Mesendoderm (in vitro differentiated cells): ENCODE data around the gene TANK.

Experiments used
- DNase-seq: peaks from one replicate; pipeline ENCODE4 v3.0.0; 2013
- H2AK5ac ChIP-seq: 2 replicates; pipeline ENCODE4 v1.6.1; 2013; ENCODE audit warnings: low read length, inconsistent platforms
- H2BK120ac ChIP-seq: 2 replicates; pipeline ENCODE4 v1.6.1; 2013; ENCODE audit warnings: low read depth, mild to moderate bottlenecking, low read length, moderate library complexity, mixed read lengths
- H2BK15ac ChIP-seq: replicated peaks from 2 replicates; pipeline ENCODE4 v1.6.1; 2013; ENCODE audit warnings: low read depth, mild to moderate bottlenecking, moderate library complexity
- H2BK5ac ChIP-seq: 2 replicates; pipeline ENCODE4 v1.6.1; 2013; ENCODE audit warnings: low read length, inconsistent platforms
- H3K18ac ChIP-seq: 2 replicates; pipeline ENCODE4 v1.6.1; 2013; ENCODE audit warnings: mild to moderate bottlenecking, low read length, mixed read lengths
- H3K23ac ChIP-seq: one replicate; pipeline ENCODE4 v1.6.1; 2013; ENCODE audit warnings: low read length
- H3K27ac ChIP-seq: 2 replicates; pipeline ENCODE4 v1.5.1; 2013; ENCODE audit warnings: low read depth, mild to moderate bottlenecking, inconsistent platforms, low read length, moderate library complexity
- H3K27me3 ChIP-seq: 2 replicates; pipeline ENCODE4 v1.6.1; 2013; ENCODE audit warnings: low read length, control low read depth, mild to moderate bottlenecking, inconsistent platforms; ENCODE audit not compliant: insufficient read depth, poor library complexity
- H3K36me3 ChIP-seq: 2 replicates; pipeline ENCODE4 v1.6.1; 2013; ENCODE audit warnings: low read length, inconsistent platforms; ENCODE audit not compliant: control insufficient read depth, insufficient read depth
- H3K4ac ChIP-seq: one replicate; pipeline ENCODE4 v1.6.1; 2013; ENCODE audit warnings: low read depth, mild to moderate bottlenecking, low read length, moderate library complexity
- H3K4me1 ChIP-seq: 2 replicates; pipeline ENCODE4 v1.6.1; 2013; ENCODE audit warnings: low read depth, low read length, inconsistent platforms; ENCODE audit not compliant: control insufficient read depth
- H3K4me2 ChIP-seq: 2 replicates; pipeline ENCODE4 v1.6.1; 2013; ENCODE audit warnings: low read length
- H3K4me3 ChIP-seq: 2 replicates; pipeline ENCODE4 v1.5.1; 2013; ENCODE audit warnings: mild to moderate bottlenecking, low read length
- H3K56ac ChIP-seq: one replicate; pipeline ENCODE4 v1.6.1; 2013; ENCODE audit warnings: low read length
- H3K79me1 ChIP-seq: 2 replicates; pipeline ENCODE4 v1.6.1; 2013; ENCODE audit warnings: low read length, inconsistent platforms
- H3K79me2 ChIP-seq: 2 replicates; pipeline ENCODE4 v1.6.1; 2013; ENCODE audit warnings: mild to moderate bottlenecking, low read length; ENCODE audit not compliant: control insufficient read depth, insufficient read depth
- H3K9ac ChIP-seq: 2 replicates; pipeline ENCODE4 v1.6.1; 2013; ENCODE audit warnings: low read length, inconsistent platforms
- H4K5ac ChIP-seq: one replicate; pipeline ENCODE4 v1.6.1; 2013; ENCODE audit warnings: low read length
- H4K8ac ChIP-seq: one replicate; pipeline ENCODE4 v1.6.1; 2013; ENCODE audit warnings: low read depth, mild to moderate bottlenecking, control low read depth, low read length, moderate library complexity
- WGBS: extraction: QIAGEN DNeasy Blood & Tissue Kit; methylation state at CpG from one replicate; pipeline ENCODE4 v1.1.7; 2013; ENCODE audit warnings: low lambda C conversion rate, missing lambda C conversion rate; ENCODE audit not compliant: insufficient coverage; ENCODE audit errors: extremely low coverage; 5-methylcytosine and 5-hydroxymethylcytosine counted together

The TANK gene

DNA sequence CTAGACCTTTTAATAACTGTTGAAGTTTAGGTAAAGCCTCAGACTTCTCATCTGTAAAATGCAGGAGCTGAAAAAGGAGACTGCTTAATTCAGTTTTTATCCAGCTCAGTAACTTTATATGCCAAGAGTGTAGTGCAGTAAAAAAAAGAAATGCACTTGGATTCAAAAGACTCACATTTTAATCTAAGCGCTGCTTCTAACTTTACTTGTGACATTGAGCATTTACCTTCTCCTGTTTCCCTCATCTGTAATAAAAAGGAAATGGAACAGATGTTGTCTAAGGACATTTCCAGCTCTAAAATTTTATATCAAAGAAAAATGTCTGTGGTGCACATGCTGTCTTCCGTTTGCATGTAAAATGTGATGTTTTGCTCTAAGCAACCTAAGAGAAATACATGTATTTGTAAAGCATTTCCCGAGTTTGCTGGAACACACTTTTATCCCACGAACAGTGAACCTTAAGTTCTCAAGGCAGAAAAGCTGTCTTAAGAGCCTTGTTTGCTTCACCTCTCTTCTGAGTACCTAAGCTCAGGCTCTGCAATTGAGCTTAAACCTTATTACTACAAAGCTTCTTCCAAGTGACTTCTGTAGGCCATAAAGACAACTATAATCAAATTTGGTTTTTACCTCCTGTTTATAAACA is 24.2 kb upstream of the TANK start:
- Histone ChIP-seq H3K4me3 (no peak overlapping the region), H3K23ac (no peak overlapping the region), H3K27ac (no peak overlapping the region)

DNA sequence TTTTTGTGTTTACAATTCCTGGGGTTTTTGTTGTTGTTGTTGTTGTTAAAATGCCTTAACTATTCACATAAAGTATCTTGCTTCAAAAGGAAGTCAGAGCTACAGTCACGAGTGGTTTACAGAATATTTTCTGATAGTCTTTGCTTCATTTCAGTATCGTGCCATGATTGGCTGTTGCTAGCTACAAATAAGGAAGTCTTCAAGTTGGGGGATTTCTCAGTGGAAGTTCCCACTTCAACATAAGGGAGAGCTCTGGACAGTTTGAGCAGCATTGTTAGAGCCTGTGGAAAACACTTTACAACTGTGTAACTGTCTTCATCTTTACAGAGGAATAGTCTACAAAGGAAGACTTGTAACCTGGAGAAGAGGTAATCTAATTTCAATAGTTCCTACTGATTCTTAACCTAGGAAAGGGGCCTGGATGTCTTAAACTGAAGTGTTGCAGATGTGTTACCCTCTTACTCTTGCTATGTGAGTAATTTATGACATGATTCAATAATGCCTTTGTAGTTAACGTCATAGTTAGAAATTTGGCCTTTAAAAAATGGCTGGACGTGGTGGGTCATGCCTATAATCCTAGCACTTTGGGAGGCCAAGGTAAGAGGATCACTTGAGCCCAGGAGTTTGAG is 23.4 kb upstream of the TANK start:
- H3K27ac ChIP-seq = no peak overlapping the region

More for the DNA sequence above, 24.2 kb upstream of the TANK start:
- DNase-seq = no peak
- Histone ChIP-seq H2BK5ac (no peak overlapping the region), H2AK5ac (no peak overlapping the region), H3K4me1 (peaks cover 3% of the 10 kb centered on the region), H3K79me1 (no peaks in the 10 kb centered on the region), H3K79me2 (no peaks in the 10 kb centered on the region), H4K8ac (no peak overlapping the region), H3K56ac (no peak overlapping the region), H3K36me3 (no peaks in the 10 kb centered on the region), H3K4ac (no peak overlapping the region), H2BK120ac (peak overlapping the region; percentile 12), H3K27me3 (no peaks in the 10 kb centered on the region), H3K4me2 (no peak overlapping the region), H3K9ac (no peak overlapping the region), H3K18ac (no peak overlapping the region), H2BK15ac (no peak overlapping the region), H4K5ac (no peak overlapping the region)
- no CpG with 5 or more reads among the region's 4 CpGs for WGBS

DNA sequence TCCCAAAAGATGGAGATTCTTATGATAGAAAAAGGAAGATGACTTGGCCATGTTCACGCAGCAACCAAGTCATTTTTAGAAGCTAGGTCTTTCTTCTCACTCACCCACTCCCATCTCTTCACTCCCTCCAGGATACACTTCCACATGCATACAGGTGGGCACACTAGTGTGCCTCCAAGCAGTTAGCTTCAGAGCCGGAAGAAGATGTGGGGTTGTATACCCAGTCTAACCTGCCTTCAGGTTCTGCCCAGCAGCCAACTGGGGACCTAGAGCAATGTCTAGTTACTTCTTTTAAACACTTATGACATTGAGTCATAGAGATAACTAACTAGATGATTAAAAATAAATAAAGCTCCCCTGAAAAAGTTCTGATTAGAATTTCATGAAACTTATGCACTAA is 21.8 kb upstream of the TANK start:
- H2BK120ac ChIP-seq = no peak overlapping the region
- no peak overlapping the region for H3K4me2 ChIP-seq
- no peaks in the 10 kb centered on the region for H3K36me3 ChIP-seq
- no peak overlapping the region for H3K27ac ChIP-seq
- no CpG with 5 or more reads among the region's 2 CpGs for WGBS
- H3K9ac ChIP-seq = no peak overlapping the region
- no peak overlapping the region for H4K5ac ChIP-seq
- H3K56ac ChIP-seq = no peak overlapping the region
- H3K79me1 ChIP-seq = no peaks in the 10 kb centered on the region
- no peak overlapping the region for H2BK15ac ChIP-seq
- H3K27me3 ChIP-seq = no peaks in the 10 kb centered on the region
- H2BK5ac ChIP-seq = no peak overlapping the region
- no peak for DNase-seq
- no peak overlapping the region for H4K8ac ChIP-seq
- H3K4ac ChIP-seq = no peak overlapping the region
- no peak overlapping the region for H3K18ac ChIP-seq
- no peaks in the 10 kb centered on the region for H3K79me2 ChIP-seq
- peaks cover 3% of the 10 kb centered on the region for H3K4me1 ChIP-seq
- H2AK5ac ChIP-seq = no peak overlapping the region
- no peak overlapping the region for H3K23ac ChIP-seq
- no peak overlapping the region for H3K4me3 ChIP-seq

More for the DNA sequence above, 23.4 kb upstream of the TANK start:
- H2AK5ac ChIP-seq = no peak overlapping the region
- H3K9ac ChIP-seq = no peak overlapping the region
- H4K5ac ChIP-seq = no peak overlapping the region
- H3K4me3 ChIP-seq = no peak overlapping the region
- H3K56ac ChIP-seq = no peak overlapping the region
- no peak overlapping the region for H3K4ac ChIP-seq
- H3K79me2 ChIP-seq = no peaks in the 10 kb centered on the region
- H3K4me1 ChIP-seq = peaks cover 3% of the 10 kb centered on the region
- H3K23ac ChIP-seq = no peak overlapping the region
- H3K36me3 ChIP-seq = no peaks in the 10 kb centered on the region
- no peak overlapping the region for H3K4me2 ChIP-seq
- no peaks in the 10 kb centered on the region for H3K79me1 ChIP-seq
- H3K27me3 ChIP-seq = no peaks in the 10 kb centered on the region
- no peak for DNase-seq
- H2BK120ac ChIP-seq = no peak overlapping the region
- WGBS = no CpG with 5 or more reads among the region's 4 CpGs
- no peak overlapping the region for H2BK15ac ChIP-seq
- no peak overlapping the region for H3K18ac ChIP-seq
- no peak overlapping the region for H4K8ac ChIP-seq
- H2BK5ac ChIP-seq = no peak overlapping the region

DNA sequence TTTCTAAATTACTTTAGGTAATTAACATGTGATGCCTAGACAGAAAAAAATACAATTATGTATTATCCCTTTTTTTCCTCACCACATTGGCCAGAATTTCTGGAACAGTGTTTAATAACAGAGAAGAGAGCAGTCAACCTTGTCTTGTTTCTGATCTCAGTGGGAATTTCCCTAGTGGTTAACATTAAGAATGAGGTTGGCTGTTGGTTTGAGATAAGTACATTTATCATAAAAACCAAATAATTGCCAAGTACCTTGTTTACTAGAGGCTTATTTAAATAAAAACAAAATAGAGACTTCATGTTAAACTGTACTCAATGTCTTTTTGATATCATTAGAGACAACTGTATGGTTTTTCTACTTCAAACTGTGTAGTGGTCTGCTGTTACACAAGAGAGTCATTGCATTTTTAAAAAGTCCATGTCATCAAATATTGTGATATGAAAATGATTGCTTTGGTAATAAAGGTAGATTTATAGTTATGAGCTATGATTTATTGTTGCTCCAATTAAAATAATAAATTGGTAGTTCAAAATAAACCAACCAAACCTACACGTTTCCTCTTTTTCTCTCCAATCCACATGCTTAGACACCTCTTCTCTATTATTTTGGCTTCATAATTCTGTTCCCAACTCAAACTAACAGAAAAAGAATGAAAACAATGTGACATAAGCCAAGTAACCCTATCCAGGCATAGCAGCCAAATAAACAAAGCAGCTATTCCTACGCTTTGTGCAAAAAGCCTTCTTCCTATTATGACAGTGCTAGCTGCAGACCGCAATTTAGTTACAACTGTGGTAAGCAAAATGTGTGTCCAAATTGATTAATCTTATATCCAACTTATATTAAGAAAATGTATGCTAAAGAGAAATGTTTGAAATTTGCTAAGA is 20.9 kb upstream of the TANK start:
- Histone ChIP-seq H3K79me2 (no peaks in the 10 kb centered on the region), H3K27ac (no peak overlapping the region)

DNA sequence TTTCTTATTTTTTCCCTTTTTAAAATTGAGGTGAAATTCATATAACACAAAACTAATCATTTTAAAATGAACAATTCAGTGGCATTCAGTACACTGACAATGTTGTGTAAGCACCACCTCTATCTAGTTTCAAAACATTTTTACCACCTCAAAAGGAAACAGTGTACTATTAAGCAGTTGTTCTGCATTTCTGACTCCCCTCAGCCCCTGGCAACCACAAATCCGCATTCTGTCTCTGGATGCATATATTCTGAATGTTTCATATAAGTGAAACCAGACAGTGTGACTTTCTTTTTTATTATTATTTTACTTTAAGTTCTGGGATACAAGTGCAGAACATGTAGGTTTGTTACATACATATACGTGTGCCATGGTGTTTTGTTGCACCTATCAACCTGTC is 19.2 kb upstream of the TANK start:
- H3K18ac ChIP-seq = no peak overlapping the region
- WGBS = no CpG with 5 or more reads among the region's 2 CpGs
- no peaks in the 10 kb centered on the region for H3K36me3 ChIP-seq
- no peak overlapping the region for H2AK5ac ChIP-seq
- H3K9ac ChIP-seq = no peak overlapping the region
- H3K27ac ChIP-seq = no peak overlapping the region
- H2BK120ac ChIP-seq = no peak overlapping the region
- H2BK5ac ChIP-seq = no peak overlapping the region
- H3K79me1 ChIP-seq = no peaks in the 10 kb centered on the region
- H4K5ac ChIP-seq = no peak overlapping the region
- no peak for DNase-seq
- no peak overlapping the region for H3K4ac ChIP-seq
- no peak overlapping the region for H3K4me2 ChIP-seq
- H3K4me1 ChIP-seq = no peaks in the 10 kb centered on the region
- H2BK15ac ChIP-seq = no peak overlapping the region
- H3K27me3 ChIP-seq = no peaks in the 10 kb centered on the region
- H3K4me3 ChIP-seq = no peak overlapping the region
- H3K56ac ChIP-seq = no peak overlapping the region
- no peaks in the 10 kb centered on the region for H3K79me2 ChIP-seq
- H3K23ac ChIP-seq = no peak overlapping the region
- H4K8ac ChIP-seq = no peak overlapping the region

More for the DNA sequence above, 20.9 kb upstream of the TANK start:
- Histone ChIP-seq H4K8ac (no peak overlapping the region), H3K4ac (no peak overlapping the region), H3K4me3 (no peak overlapping the region), H2BK5ac (no peak overlapping the region), H3K4me1 (peaks cover 3% of the 10 kb centered on the region), H2BK15ac (no peak overlapping the region), H3K36me3 (no peaks in the 10 kb centered on the region), H3K4me2 (no peak overlapping the region), H3K56ac (no peak overlapping the region), H2BK120ac (no peak overlapping the region), H4K5ac (no peak overlapping the region), H3K23ac (no peak overlapping the region), H3K9ac (no peak overlapping the region), H3K27me3 (no peaks in the 10 kb centered on the region), H2AK5ac (no peak overlapping the region), H3K18ac (no peak overlapping the region), H3K79me1 (no peaks in the 10 kb centered on the region)
- no peak for DNase-seq
- WGBS = 100% methylated on average over 1 of the region's 3 CpGs
